Measurements from ENCODE around the gene GNB3.

The GNB3 gene

DNA sequence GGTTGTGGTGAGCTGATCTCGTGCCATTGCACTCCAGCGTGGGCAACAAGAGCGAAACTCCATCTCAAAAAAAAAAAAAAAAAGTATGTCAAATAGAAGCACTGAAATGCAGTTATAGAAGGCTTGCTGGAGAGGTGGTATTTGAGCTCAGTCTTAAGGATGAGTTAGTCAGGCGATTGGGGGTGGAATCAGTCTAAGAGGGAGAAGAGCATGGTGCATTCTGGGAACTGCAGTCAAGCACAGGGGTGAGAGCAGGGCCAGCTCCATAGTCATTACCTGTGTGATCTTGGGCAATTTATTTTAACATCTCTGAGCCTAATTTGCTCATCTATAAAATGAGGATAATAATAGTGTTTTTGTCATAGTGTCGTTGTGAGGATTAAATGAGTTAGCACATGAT, 5.9 kb upstream of the GNB3 start:
- no peak for TF ChIP-seq CTCF (IDR thresholded peaks at IDR 0.05; ENCODE audit: control insufficient read depth, insufficient read depth, low read depth, low read length, missing control alignments)
- no peak for DNase-seq (ENCODE audit: low read depth)
- no peak overlapping the region for H3K4me3 ChIP-seq (ENCODE audit: control insufficient read depth, low read depth, low read length)

GRCh38 chr12:6836851-6837250, 3.9 kb upstream of the GNB3 start:
- no peak for DNase-seq (ENCODE audit: low read depth)
- no peak overlapping the region for H3K4me3 ChIP-seq (ENCODE audit: control insufficient read depth, low read depth, low read length)
- no peak for TF ChIP-seq CTCF (IDR thresholded peaks at IDR 0.05; ENCODE audit: control insufficient read depth, insufficient read depth, low read depth, low read length, missing control alignments)

DNA sequence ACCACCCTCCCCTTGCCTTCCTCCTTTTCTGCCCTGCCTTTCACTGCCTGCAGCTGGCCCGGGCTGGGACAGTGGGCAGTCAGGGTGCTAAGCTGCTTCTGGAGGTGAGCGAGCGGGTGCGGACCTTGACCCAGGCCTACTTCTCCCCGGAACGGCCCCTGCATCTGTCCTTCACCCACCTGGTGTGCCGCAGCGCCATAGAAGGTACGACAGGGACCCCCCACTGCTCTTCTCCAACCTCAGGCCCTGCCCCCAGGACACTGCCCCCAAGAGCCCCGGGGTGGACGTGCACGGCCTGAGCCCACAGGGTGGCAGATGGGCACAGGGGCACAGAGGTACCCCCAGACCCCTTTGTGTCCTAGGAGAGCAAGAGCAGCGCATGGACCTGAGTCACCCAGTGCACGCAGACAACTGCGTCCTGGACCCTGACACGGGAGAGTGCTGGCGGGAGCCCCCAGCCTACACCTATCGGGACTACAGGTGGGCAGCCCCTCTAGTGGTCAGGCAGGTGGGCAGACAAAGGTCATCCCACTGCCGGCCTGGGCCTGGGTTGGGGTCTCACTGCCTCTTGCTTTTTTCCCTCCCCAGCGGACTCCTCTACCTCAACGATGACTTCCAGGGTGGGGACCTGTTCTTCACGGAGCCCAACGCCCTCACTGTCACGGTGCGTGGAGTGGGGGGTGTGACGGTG, 3.2 kb upstream of the GNB3 start:
- no peak for DNase-seq (ENCODE audit: low read depth)
- H3K4me3 ChIP-seq (ENCODE audit: control insufficient read depth, low read depth, low read length) = no peak overlapping the region
- no peak for TF ChIP-seq CTCF (IDR thresholded peaks at IDR 0.05; ENCODE audit: control insufficient read depth, insufficient read depth, low read depth, low read length, missing control alignments)

DNA sequence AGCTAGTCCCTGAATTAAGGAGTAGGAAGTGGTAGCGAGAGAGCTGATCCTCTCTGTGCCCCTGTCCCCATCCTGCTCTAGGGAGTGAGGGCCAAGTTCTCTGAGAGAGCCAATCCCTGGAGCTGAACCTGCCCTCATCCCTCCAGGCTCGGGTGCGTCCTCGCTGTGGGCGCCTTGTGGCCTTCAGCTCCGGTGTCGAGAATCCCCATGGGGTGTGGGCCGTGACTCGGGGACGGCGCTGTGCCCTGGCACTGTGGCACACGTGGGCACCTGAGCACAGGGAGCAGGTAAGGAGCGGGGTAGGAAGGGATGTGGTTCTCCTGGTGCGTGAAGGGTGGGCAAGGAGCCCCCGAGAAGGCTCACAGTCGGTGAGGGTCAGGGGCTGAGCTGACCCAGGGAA, 1.9 kb upstream of the GNB3 start:
- no peak for DNase-seq (ENCODE audit: low read depth)
- TF ChIP-seq CTCF (IDR thresholded peaks at IDR 0.05; ENCODE audit: control insufficient read depth, insufficient read depth, low read depth, low read length, missing control alignments) = no peak
- no peak overlapping the region for H3K4me3 ChIP-seq (ENCODE audit: control insufficient read depth, low read depth, low read length)

DNA sequence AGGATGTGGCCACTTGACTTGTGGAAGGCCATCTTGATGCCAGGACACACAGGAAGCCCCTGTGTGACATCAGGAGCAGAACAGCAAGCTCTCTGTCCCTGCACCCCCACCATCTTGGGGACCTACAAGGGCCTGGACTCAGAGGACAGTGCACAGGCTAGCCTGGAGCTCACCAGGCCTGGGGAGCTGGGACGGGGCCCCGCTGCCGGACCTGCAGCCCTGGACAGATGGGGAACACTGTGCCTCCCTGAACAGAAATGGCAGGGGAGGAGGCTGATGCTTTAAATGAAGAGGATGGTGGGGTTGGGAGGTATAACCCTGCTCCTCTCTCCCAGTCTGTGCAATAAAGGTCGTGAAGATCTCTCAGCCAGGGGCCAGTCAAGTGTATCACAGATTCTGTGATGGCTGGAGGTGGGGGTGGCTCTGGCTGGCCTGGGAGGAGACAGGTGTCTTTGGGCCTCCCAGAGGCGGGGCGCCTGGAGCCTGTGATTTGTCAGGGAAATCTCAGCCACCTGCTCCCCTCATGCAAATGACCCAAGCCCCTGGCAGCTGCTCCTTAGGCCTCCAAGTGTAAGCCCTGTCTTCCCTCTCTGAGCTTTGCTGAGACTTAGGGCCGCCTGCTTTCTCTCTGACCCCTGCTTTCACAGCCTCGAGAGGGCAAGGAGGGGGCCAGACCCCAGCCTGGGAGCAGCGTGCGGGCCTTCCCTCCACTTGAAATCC, 1.1 kb upstream of the GNB3 start:
- H3K4me3 ChIP-seq (ENCODE audit: control insufficient read depth, low read depth, low read length) = no peak overlapping the region

DNA sequence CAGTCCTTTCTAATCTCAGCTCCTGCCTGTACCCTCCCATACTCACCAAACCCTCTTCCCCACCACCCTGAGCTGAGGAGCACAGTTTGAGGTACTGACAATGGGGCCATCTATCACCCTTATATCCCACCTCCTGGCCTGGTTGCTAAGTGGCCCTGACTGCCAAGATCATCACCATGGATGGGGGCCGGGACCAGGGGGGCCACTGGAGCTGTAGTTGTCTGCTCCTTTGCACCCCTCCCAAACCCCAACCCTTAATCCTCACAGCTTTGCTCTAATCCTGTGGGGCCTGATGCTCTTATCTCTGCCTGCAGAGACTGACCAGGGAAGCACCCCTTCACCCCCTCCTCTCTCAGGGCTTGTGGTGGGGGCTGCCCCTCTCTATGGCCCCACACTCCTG, 395 bp upstream of the GNB3 start:
- DNase-seq (ENCODE audit: low read depth) = no peak
- no peak for TF ChIP-seq CTCF (IDR thresholded peaks at IDR 0.05; ENCODE audit: control insufficient read depth, insufficient read depth, low read depth, low read length, missing control alignments)
- no peak overlapping the region for H3K4me3 ChIP-seq (ENCODE audit: control insufficient read depth, low read depth, low read length)

More for the DNA sequence above, 1.1 kb upstream of the GNB3 start:
- DNase-seq (ENCODE audit: low read depth) = no peak
- TF ChIP-seq CTCF (IDR thresholded peaks at IDR 0.05; ENCODE audit: control insufficient read depth, insufficient read depth, low read depth, low read length, missing control alignments) = no peak

All from AG09309 (cell line).